Tibial nerve (tissue), 4 donors: ENCODE data around the gene NDUFAF2. TPM values are rescaled to one million over a fixed set of nuclear protein-coding genes. Genes with fewer than 3 reads are reported as not detected.

ENCODE experiments used
- DNase-seq, 2 donors: peaks; one replicate each; pipeline ENCODE4 v3.0.0-alpha.2; 2019; ENCODE audit warnings: low spot score in 2 of 2
- H3K27ac ChIP-seq, 4 donors: fragments of 200-600 bp; sonication (generic) in 3 of 4; one replicate each; pipeline ENCODE4 v1.5.1; 2017 to 2019; ENCODE audit warnings: mild to moderate bottlenecking in 1 of 4
- H3K27me3 ChIP-seq, 2 donors: fragments of 200-600 bp; sonication (generic) in 1 of 2; one replicate each; pipeline versions ENCODE4 v1.5.1 to v1.6.0; 2017 to 2019
- H3K36me3 ChIP-seq, 3 donors: fragments of 200-600 bp; sonication (generic); one replicate each; pipeline ENCODE4 v1.5.1; 2018 to 2019
- H3K4me1 ChIP-seq, 4 donors: fragments of 200-600 bp; sonication (generic) in 3 of 4; one replicate each; pipeline ENCODE4 v1.5.1; 2017 to 2019
- H3K4me3 ChIP-seq, 4 donors: fragments of 200-600 bp; sonication (generic) in 3 of 4; one replicate each; pipeline ENCODE4 v1.5.1; 2017 to 2019; ENCODE audit warnings: mild to moderate bottlenecking in 1 of 4, moderate library complexity in 1 of 4
- H3K9me3 ChIP-seq, 4 donors: fragments of 200-600 bp; sonication (generic) in 3 of 4; one replicate each; pipeline ENCODE4 v1.5.1; 2017 to 2019
- CTCF ChIP-seq, 5 experiments: fragments of 200-600 bp in 3 of 5; fragments of 450-650 bp in 2 of 5; sonication (generic) in 3 of 5; IDR thresholded peaks; one replicate each; pipeline ENCODE4 v1.5.1; 2016 to 2019; ENCODE audit warnings: antibody characterized with exemption in 5 of 5, mild to moderate bottlenecking in 3 of 5, moderate library complexity in 2 of 5
- EP300 ChIP-seq, 2 donors: sonication (generic); formaldehyde crosslinking; IDR thresholded peaks; one replicate each; pipeline ENCODE4 v1.6.1; 2017; ENCODE audit warnings: antibody characterized with exemption in 2 of 2, mild to moderate bottlenecking in 1 of 2
- POLR2A ChIP-seq, 2 donors: fragments of 450-650 bp; IDR thresholded peaks; one replicate each; pipeline ENCODE4 v1.6.1; 2017; ENCODE audit warnings: antibody characterized with exemption in 2 of 2, mild to moderate bottlenecking in 2 of 2, moderate library complexity in 2 of 2
- WGBS, 2 donors: methylation state at CpG; one replicate each; pipeline ENCODE4 v1.1.5; 2018; 5-methylcytosine and 5-hydroxymethylcytosine counted together
- total RNA-seq, 4 donors: library from RNA; depleted of rRNA; stranded (reverse); fragments of >200 nt; gene quantifications; one replicate each; pipeline ENCODE4 v1.1.0, GENCODE V29; 2016

The NDUFAF2 gene
- total RNA-seq, 4 donors from 2014 or later = 16.2 to 46.5 (median 24.2) TPM

- H3K4me3 ChIP-seq = no peak overlapping the region
- H3K4me1 ChIP-seq = no peaks in the 10 kb centered on the region
- TF ChIP-seq EP300 (IDR thresholded peaks at IDR 0.05) (no peak), POLR2A (IDR thresholded peaks at IDR 0.05) (no peak), CTCF (IDR thresholded peaks at IDR 0.05) (no peak)
- H3K27ac ChIP-seq = no peak overlapping the region
- H3K9me3 ChIP-seq = peaks cover 0 to 7% (median 3%) of the 10 kb centered on the region in 4 donors
- H3K27me3 ChIP-seq = no peaks in the 10 kb centered on the region
- no peaks in the 10 kb centered on the region for H3K36me3 ChIP-seq
- DNase-seq = no peak
Measured at GRCh38 chr5:61044545-61044944, 99.5 kb downstream of the NDUFAF2 start.

- no peak for DNase-seq
- Histone ChIP-seq H3K4me3 (no peak overlapping the region), H3K4me1 (peaks cover 0 to 14% (median 0%) of the 10 kb centered on the region in 4 donors), H3K27ac (no peak overlapping the region), H3K36me3 (no peaks in the 10 kb centered on the region), H3K9me3 (peaks cover 0 to 8% (median 3%) of the 10 kb centered on the region in 4 donors), H3K27me3 (no peaks in the 10 kb centered on the region)
- no peak for TF ChIP-seq POLR2A (IDR thresholded peaks at IDR 0.05)
- no peak for TF ChIP-seq EP300 (IDR thresholded peaks at IDR 0.05)
- TF ChIP-seq CTCF (IDR thresholded peaks at IDR 0.05) = no peak
Measured at GRCh38 chr5:61047346-61047745, 102.3 kb downstream of the NDUFAF2 start.

GRCh38 chr5:61048534-61048933, 103.5 kb downstream of the NDUFAF2 start:
- no peak overlapping the region for H3K27ac ChIP-seq
- TF ChIP-seq POLR2A (IDR thresholded peaks at IDR 0.05) = no peak
- no peak for TF ChIP-seq CTCF (IDR thresholded peaks at IDR 0.05)
- no peak for TF ChIP-seq EP300 (IDR thresholded peaks at IDR 0.05)
- no peak for DNase-seq
- 52 to 53% methylated on average over 1 of the region's 1 CpG for WGBS, 2 donors
- no peak overlapping the region for H3K4me3 ChIP-seq
- no peaks in the 10 kb centered on the region for H3K27me3 ChIP-seq
- peaks cover 0 to 8% (median 3%) of the 10 kb centered on the region in 4 donors for H3K9me3 ChIP-seq
- peaks cover 0 to 18% (median 0%) of the 10 kb centered on the region in 4 donors for H3K4me1 ChIP-seq
- no peaks in the 10 kb centered on the region for H3K36me3 ChIP-seq

GRCh38 chr5:61050292-61050691, 105.3 kb downstream of the NDUFAF2 start:
- TF ChIP-seq POLR2A (IDR thresholded peaks at IDR 0.05) (no peak), CTCF (IDR thresholded peaks at IDR 0.05) (no peak)
- H3K9me3 ChIP-seq = peaks cover 0 to 3% (median 0%) of the 10 kb centered on the region in 4 donors
- no peak for DNase-seq
- no peaks in the 10 kb centered on the region for H3K36me3 ChIP-seq
- H3K4me1 ChIP-seq = peaks cover 0 to 18% (median 0%) of the 10 kb centered on the region in 4 donors
- WGBS, 2 donors = 97 to 98% methylated on average over 1 of the region's 1 CpG
- H3K27me3 ChIP-seq = no peaks in the 10 kb centered on the region
- H3K27ac ChIP-seq = no peak overlapping the region
- no peak overlapping the region for H3K4me3 ChIP-seq

- peaks cover 0 to 3% (median 0%) of the 10 kb centered on the region in 4 donors for H3K9me3 ChIP-seq
- WGBS, 2 donors = 48 to 56% methylated on average over 1 of the region's 1 CpG
- peaks cover 0 to 18% (median 0%) of the 10 kb centered on the region in 4 donors for H3K4me1 ChIP-seq
- TF ChIP-seq CTCF (IDR thresholded peaks at IDR 0.05) = no peak
- no peak for TF ChIP-seq EP300 (IDR thresholded peaks at IDR 0.05)
- TF ChIP-seq POLR2A (IDR thresholded peaks at IDR 0.05) = no peak
- no peak overlapping the region for H3K27ac ChIP-seq
- no peak for DNase-seq
- no peaks in the 10 kb centered on the region for H3K27me3 ChIP-seq
- H3K36me3 ChIP-seq = no peaks in the 10 kb centered on the region
- no peak overlapping the region for H3K4me3 ChIP-seq
Measured at GRCh38 chr5:61051267-61051666, 106.3 kb downstream of the NDUFAF2 start.
